Activated B cell treated with CpG ODN at 0.5 μM for 24 hours (primary cell): ENCODE measurements around the gene TMBIM1. TPM values are rescaled to one million over a fixed set of nuclear protein-coding genes. Genes with fewer than 3 reads are reported as not detected.

ENCODE experiments used
- ATAC-seq: fragments of 200-7000 bp; cut with Tn5 transposase; one replicate; pipeline ENCODE4 v1.10.0; 2021; ENCODE audit warnings: low read depth, mild to moderate bottlenecking, moderate library complexity
- CTCF ChIA-PET: fragments of 350-600 bp; sonication (Branson Sonifier 250); formaldehyde crosslinking; loops from one replicate; lab custom pipeline; 2021; ENCODE audit warnings: antibody characterized with exemption; lab: Charles Lee
- POLR2A ChIA-PET: fragments of 350-600 bp; sonication (Branson Sonifier 250); formaldehyde crosslinking; loops from one replicate; lab custom pipeline; 2021; ENCODE audit warnings: antibody characterized with exemption; lab: Charles Lee
- DNase-seq: peaks from one replicate; pipeline ENCODE4 v3.0.0; 2022
- H3K27ac Mint-ChIP-seq: one replicate; pipeline ENCODE4 v1.8.0; 2020; ENCODE audit warnings: mixed read lengths
- H3K27me3 Mint-ChIP-seq: one replicate; pipeline ENCODE4 v1.8.0; 2021; ENCODE audit warnings: mixed read lengths
- H3K36me3 Mint-ChIP-seq: one replicate; pipeline ENCODE4 v1.8.0; 2021; ENCODE audit warnings: low read depth, mixed read lengths
- H3K4me1 Mint-ChIP-seq: one replicate; pipeline ENCODE4 v1.8.0; 2021; ENCODE audit warnings: mixed read lengths
- H3K4me3 Mint-ChIP-seq: one replicate; pipeline ENCODE4 v1.8.0; 2020; ENCODE audit warnings: mild to moderate bottlenecking, mixed read lengths
- H3K9me3 Mint-ChIP-seq: one replicate; pipeline ENCODE4 v1.8.0; 2020; ENCODE audit warnings: mixed read lengths
- intact Hi-C: fragments of 100-400 bp; cut with micrococcal nuclease; formaldehyde crosslinking; loops from one replicate; pipeline ENCODE4 v1.15.1; 2024
- total RNA-seq: library from RNA; stranded (reverse); gene quantifications from 2 replicates; pipeline ENCODE4 v1.2.3, GENCODE V29; 2022
- TF ChIP-seq, protein P1 (sequence below): fragments of 200-600 bp; IDR thresholded peaks from one replicate; pipeline ENCODE4 v1.8.0; 2022; ENCODE audit warnings: antibody characterized with exemption, mild to moderate bottlenecking

The TMBIM1 gene
- total RNA-seq, 1 donor from 2014 or later = 45.0 TPM

DNA sequence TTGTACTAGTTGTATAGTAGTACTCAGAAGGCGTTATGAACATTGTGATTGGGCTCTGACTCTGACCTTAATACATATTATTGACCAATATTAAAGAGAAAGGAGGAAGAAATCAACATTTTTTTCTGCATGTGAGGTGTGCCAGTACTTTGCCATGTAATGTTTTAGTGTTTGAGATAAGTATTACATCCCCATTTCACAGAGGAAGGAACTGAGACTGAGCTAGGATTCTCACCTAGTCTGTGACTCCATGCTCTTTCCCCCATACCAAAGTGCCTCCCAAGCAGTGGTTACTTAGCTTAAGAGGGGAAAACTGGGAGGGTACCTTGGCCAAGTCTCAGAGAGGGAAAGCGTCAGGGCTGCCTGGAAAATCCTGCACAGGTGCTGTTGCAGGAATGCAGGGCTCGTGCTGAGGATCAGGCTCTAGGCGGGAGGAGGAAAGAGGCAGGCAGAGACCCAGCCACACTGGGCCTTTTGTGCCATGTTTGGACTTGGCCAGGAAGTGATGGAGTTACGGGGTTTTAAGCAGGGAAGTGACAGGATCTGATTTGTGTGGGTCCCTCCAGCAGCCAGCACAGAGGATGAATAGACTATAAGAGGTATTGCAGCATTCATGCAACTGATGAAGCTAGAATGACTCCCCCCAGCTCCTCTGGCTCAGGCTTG, 20.3 kb downstream of the TMBIM1 start:
- POLR2A ChIA-PET = interaction anchor here (0.9 to 7.3 kb wide), 8 partner anchors 14 to 125 kb away, joined by 3 to 97 read pairs (median 12); partner anchors contain the start of genes ARPC2, CATIP and TMBIM1
- no peak for ATAC-seq
- peaks cover 58% of the 10 kb centered on the region for H3K36me3 Mint-ChIP-seq
- intact Hi-C loops = loop anchor here (1.0 to 5.0 kb wide), 9 partner anchors 15 to 905 kb away; partner anchors contain the start of genes CATIP, CNPPD1 and RETREG2
- H3K27ac Mint-ChIP-seq = peak overlapping the region; percentile 88
- peak overlapping the region; percentile 93 for H3K4me3 Mint-ChIP-seq
- TF ChIP-seq, protein P1, sequence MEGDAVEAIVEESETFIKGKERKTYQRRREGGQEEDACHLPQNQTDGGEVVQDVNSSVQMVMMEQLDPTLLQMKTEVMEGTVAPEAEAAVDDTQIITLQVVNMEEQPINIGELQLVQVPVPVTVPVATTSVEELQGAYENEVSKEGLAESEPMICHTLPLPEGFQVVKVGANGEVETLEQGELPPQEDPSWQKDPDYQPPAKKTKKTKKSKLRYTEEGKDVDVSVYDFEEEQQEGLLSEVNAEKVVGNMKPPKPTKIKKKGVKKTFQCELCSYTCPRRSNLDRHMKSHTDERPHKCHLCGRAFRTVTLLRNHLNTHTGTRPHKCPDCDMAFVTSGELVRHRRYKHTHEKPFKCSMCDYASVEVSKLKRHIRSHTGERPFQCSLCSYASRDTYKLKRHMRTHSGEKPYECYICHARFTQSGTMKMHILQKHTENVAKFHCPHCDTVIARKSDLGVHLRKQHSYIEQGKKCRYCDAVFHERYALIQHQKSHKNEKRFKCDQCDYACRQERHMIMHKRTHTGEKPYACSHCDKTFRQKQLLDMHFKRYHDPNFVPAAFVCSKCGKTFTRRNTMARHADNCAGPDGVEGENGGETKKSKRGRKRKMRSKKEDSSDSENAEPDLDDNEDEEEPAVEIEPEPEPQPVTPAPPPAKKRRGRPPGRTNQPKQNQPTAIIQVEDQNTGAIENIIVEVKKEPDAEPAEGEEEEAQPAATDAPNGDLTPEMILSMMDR = no peak
- H3K27me3 Mint-ChIP-seq = no peaks in the 10 kb centered on the region
- H3K4me1 Mint-ChIP-seq = peaks cover 64% of the 10 kb centered on the region
- CTCF ChIA-PET = interaction anchor here (1.1 to 7.5 kb wide), 11 partner anchors 14 to 125 kb away, joined by 3 to 138 read pairs (median 6); partner anchors contain the start of genes CATIP and TMBIM1
- no peaks in the 10 kb centered on the region for H3K9me3 Mint-ChIP-seq
- DNase-seq = no peak

DNA sequence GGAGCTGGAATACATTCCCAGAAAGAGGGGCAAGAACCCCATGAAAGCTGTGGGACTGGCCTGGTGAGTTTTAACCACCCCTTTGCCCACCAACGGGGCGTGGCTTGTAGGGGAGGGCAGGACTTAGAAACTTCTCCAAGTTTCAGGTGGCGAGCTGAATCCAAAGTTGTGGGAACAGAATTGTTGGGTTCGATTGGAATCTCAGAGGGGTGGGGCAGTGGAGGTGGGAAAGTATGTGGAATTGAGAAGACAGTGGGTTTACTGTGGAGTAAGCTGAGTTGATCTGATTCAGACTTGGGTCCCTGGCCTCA, 20.9 kb downstream of the TMBIM1 start:
- DNase-seq = no peak
- POLR2A ChIA-PET = interaction anchor here (0.9 to 7.3 kb wide), 7 partner anchors 14 to 125 kb away, joined by 6 to 97 read pairs (median 29); partner anchors contain the start of genes ARPC2, CATIP and TMBIM1

DNA sequence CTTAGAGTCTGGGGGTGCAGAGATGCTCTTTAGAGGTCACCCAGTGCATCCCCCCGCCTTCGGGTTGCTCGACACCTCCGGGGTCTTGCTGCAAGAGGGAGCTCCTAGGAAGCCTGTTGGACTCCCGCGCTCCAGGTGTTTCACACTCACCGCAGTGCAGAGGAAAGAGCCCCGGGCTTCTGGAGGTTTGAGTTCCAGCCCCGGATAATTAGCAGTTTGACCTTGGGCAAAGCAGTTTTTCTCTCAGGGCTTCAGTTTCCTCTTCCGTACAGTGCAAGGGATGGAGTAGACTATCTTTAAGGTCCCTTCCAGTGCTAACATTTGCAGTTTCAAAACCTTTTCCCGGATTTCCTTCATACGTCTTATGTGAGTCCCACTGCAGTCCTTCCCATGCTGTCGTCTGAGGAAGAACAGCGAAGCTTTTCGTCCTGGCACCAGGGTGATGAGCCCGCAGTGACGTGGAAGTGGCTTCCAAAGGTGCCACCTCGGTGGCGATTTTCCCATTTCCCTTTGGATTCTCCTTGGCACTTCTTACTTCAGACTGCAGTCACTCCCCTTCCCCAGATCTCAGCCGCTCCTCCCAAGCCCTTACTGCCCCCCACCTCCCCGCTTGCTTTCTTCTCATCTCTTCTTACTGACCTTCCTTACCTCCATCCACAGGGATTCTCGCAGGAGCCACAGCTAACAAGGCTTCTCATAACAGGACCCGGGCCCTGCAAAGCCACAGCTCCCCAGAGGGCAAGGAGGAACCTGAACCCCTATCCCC, 21.4 kb downstream of the TMBIM1 start:
- peaks cover 64% of the 10 kb centered on the region for H3K4me1 Mint-ChIP-seq
- TF ChIP-seq, protein P1 = no peak
- peak overlapping the region; percentile 88 for H3K27ac Mint-ChIP-seq
- ATAC-seq = no peak
- intact Hi-C loops = loop anchor here (1.0 to 5.0 kb wide), 9 partner anchors 14 to 1117 kb away; partner anchors contain the start of genes ARPC2, BCS1L, CNOT9 and CNPPD1
- ChIA-PET CTCF (interaction anchor here (1.0 to 7.5 kb wide), 10 partner anchors 13 to 125 kb away, joined by 3 to 138 read pairs (median 5); partner anchors contain the start of genes ARPC2, CATIP and TMBIM1), POLR2A (interaction anchor here (0.6 to 7.3 kb wide), 15 partner anchors 9 to 626 kb away, joined by 3 to 97 read pairs (median 8); partner anchors contain the start of genes ARPC2, CATIP, GPBAR1 and TMBIM1)
- H3K36me3 Mint-ChIP-seq = peaks cover 56% of the 10 kb centered on the region
- peak overlapping the region; percentile 93 for H3K4me3 Mint-ChIP-seq
- no peak for DNase-seq
- H3K9me3 Mint-ChIP-seq = no peaks in the 10 kb centered on the region
- H3K27me3 Mint-ChIP-seq = no peaks in the 10 kb centered on the region

More for the DNA sequence above, 20.9 kb downstream of the TMBIM1 start:
- CTCF ChIA-PET = interaction anchor here (1.1 to 7.5 kb wide), 9 partner anchors 13 to 125 kb away, joined by 3 to 138 read pairs (median 6); partner anchors contain the start of genes CATIP and TMBIM1
- H3K4me3 Mint-ChIP-seq = peak overlapping the region; percentile 93
- intact Hi-C loops = loop anchor here (2.0 to 5.0 kb wide), 2 partner anchors 51 to 906 kb away; partner anchors contain the start of genes CNPPD1 and RETREG2
- no peak for ATAC-seq
- TF ChIP-seq, protein P1 = no peak
- H3K27me3 Mint-ChIP-seq = no peaks in the 10 kb centered on the region
- H3K9me3 Mint-ChIP-seq = no peaks in the 10 kb centered on the region
- peaks cover 64% of the 10 kb centered on the region for H3K4me1 Mint-ChIP-seq
- peaks cover 57% of the 10 kb centered on the region for H3K36me3 Mint-ChIP-seq
- H3K27ac Mint-ChIP-seq = peak overlapping the region; percentile 88

DNA sequence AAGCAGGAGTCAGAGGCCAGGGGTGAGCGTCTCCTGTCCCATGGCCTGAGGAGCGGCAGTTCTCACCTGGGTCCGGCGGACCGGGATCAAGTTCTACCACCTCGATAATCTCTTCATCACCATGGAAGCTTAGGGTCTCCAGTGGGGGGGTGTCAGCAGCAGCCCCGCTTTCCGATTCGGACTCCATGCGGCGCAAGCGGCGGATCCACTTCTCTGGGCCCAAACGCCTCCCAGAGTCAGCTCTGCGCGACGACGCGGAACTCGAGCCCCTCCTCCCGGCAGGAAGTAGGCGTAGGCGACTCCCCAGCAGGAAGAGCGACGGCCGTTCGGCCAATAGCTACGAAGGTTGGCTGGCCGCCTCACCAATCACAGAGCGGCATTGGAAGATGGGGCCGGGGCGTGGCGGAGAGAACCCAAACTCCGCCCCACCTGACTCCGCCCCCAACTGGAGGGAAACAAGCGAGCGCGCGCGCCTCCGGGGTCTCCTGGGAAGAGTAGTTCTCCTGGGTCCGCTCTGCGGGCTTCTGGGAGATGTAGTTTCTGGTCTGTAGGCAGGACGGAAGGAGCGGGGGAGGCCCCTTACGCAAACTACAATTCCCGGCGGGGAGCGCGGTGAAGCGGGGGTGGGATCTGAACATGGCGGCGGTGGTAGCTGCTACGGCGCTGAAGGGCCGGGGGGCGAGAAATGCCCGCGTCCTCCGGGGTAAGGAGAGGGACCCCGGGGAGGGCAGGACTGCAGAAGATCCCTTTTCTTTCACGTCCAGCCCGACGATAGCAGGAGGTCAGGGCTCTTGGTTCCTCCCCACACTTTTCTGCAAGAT, 22.2 kb downstream of the TMBIM1 start, which contains the start of the genes AAMP and PNKD:
Gene AAMP (minus strand): TSS at position 238 of the 821 bp plus-strand sequence. CDS start 51 bp downstream, at position 187.
Gene PNKD (plus strand): TSS at position 620 of the 821 bp plus-strand sequence. CDS start 17 bp downstream, at position 637.
- Mint-ChIP-seq H3K4me3 (peak within 1 kb of the TSS; percentile 93), H3K27ac (peak within 1 kb of the TSS; percentile 88), H3K36me3 (peaks cover 56% of the 10 kb centered on the region), H3K27me3 (no peaks in the 10 kb centered on the region), H3K4me1 (peaks cover 67% of the 10 kb centered on the region), H3K9me3 (no peaks in the 10 kb centered on the region)
- TF ChIP-seq, protein P1 = no peak
- intact Hi-C loops = loop anchor here (1.0 to 5.0 kb wide), 9 partner anchors 13 to 1118 kb away; partner anchors contain the start of genes ARPC2, BCS1L, CNOT9 and CNPPD1
- ATAC-seq = peak; percentile 83
- ChIA-PET CTCF (interaction anchor here (1.0 to 7.5 kb wide), 5 partner anchors 12 to 126 kb away, joined by 3 to 138 read pairs (median 29); partner anchors contain the start of genes ARPC2, CATIP and TMBIM1), POLR2A (interaction anchor here (0.6 to 7.3 kb wide), 17 partner anchors 9 to 626 kb away, joined by 3 to 97 read pairs (median 8); partner anchors contain the start of genes ARPC2, CATIP, CTDSP1 and GPBAR1)
- peak; percentile 100 for DNase-seq
